CD14-positive monocyte (primary cell): ENCODE data around the gene B3GNT8. TPM values are rescaled to one million over a fixed set of nuclear protein-coding genes. Genes with fewer than 3 reads are reported as not detected.
A peak's percentile ranks its signal among the peaks of the same experiment; 100 is the strongest.

Experiments
- DNase-seq, 3 donors: peaks; one replicate each; pipeline ENCODE4 v3.0.0-alpha.2; 2011 to 2022
- H2AFZ ChIP-seq: 2 replicates; pipeline ENCODE4 v1.6.0; 2012; ENCODE audit warnings: mild to moderate bottlenecking, low read depth, low read length, inconsistent platforms; ENCODE audit not compliant: insufficient read depth, poor library complexity, severe bottlenecking
- H3K27ac ChIP-seq, 2 donors: 1 replicate in 1 of 2; 2 replicates in 1 of 2; pipeline ENCODE4 v1.5.1; 2012 to 2013; ENCODE audit warnings: low read length in 2 of 2, control low read depth in 1 of 2, inconsistent platforms in 1 of 2, low read depth in 1 of 2, mild to moderate bottlenecking in 1 of 2
- H3K27me3 ChIP-seq, 2 donors: one replicate each; pipeline versions ENCODE4 v1.6.0 to v1.6.1; 2011 to 2013; ENCODE audit warnings: low read length in 2 of 2; ENCODE audit not compliant: control insufficient read depth in 2 of 2, insufficient read depth in 2 of 2
- H3K36me3 ChIP-seq, 2 donors: replicated peaks in 1 of 2; 1 replicate in 1 of 2; 2 replicates in 1 of 2; pipeline versions ENCODE4 v1.5.1 to v1.6.1; 2012 to 2013; ENCODE audit warnings: low read length in 2 of 2, control low read depth in 1 of 2, inconsistent platforms in 1 of 2, mild to moderate bottlenecking in 1 of 2; ENCODE audit not compliant: insufficient read depth in 2 of 2, control insufficient read depth in 1 of 2
- H3K4me1 ChIP-seq, 2 donors: 1 replicate in 1 of 2; 2 replicates in 1 of 2; pipeline versions ENCODE4 v1.5.1 to v1.6.1; 2012 to 2013; ENCODE audit warnings: low read length in 2 of 2, control low read depth in 1 of 2, inconsistent platforms in 1 of 2, mild to moderate bottlenecking in 1 of 2, moderate library complexity in 1 of 2; ENCODE audit not compliant: insufficient read depth in 2 of 2, control insufficient read depth in 1 of 2
- H3K4me2 ChIP-seq: replicated peaks from 2 replicates; pipeline ENCODE3; 2012; ENCODE audit warnings: low read length, moderate library complexity, mild to moderate bottlenecking; ENCODE audit not compliant: poor library complexity, severe bottlenecking; ENCODE audit errors: extremely low read depth
- H3K4me3 ChIP-seq, 3 experiments: fragments of 200-600 bp in 1 of 3; sonication (generic) in 1 of 3; replicated peaks in 1 of 3; 1 replicate in 2 of 3; 2 replicates in 1 of 3; pipeline ENCODE4 v1.5.1; 2011 to 2013; ENCODE audit warnings: low read length in 3 of 3, mild to moderate bottlenecking in 3 of 3, control low read depth in 2 of 3, low read depth in 2 of 3, inconsistent platforms in 1 of 3, moderate library complexity in 1 of 3
- H3K79me2 ChIP-seq: 2 replicates; pipeline ENCODE4 v1.6.0; 2012; ENCODE audit warnings: mild to moderate bottlenecking, control low read depth, inconsistent platforms, low read length, moderate library complexity; ENCODE audit not compliant: insufficient read depth
- H3K9ac ChIP-seq: 2 replicates; pipeline ENCODE4 v1.6.0; 2017; ENCODE audit warnings: low read length, mild to moderate bottlenecking; ENCODE audit not compliant: insufficient read depth, poor library complexity, severe bottlenecking
- H3K9me3 ChIP-seq, 2 donors: replicated peaks in 1 of 2; 1 replicate in 1 of 2; 2 replicates in 1 of 2; pipeline versions ENCODE4 v1.5.1 to v1.6.1; 2012 to 2013; ENCODE audit warnings: low read length in 2 of 2, control low read depth in 1 of 2; ENCODE audit not compliant: control insufficient read depth in 1 of 2, insufficient read depth in 1 of 2
- H4K20me1 ChIP-seq: 2 replicates; pipeline ENCODE4 v1.6.0; 2012; ENCODE audit warnings: mild to moderate bottlenecking, low read length, control low read depth, moderate library complexity; ENCODE audit not compliant: insufficient read depth
- H3K27ac Mint-ChIP-seq, 7 donors: one replicate each; pipeline ENCODE4 v1.8.0; 2020; ENCODE audit warnings: mild to moderate bottlenecking in 7 of 7, mixed read lengths in 7 of 7, moderate library complexity in 6 of 7, inconsistent platforms in 2 of 7
- H3K27me3 Mint-ChIP-seq, 3 donors: one replicate each; pipeline ENCODE4 v1.8.0; 2021 to 2022; ENCODE audit warnings: low read depth in 3 of 3, mild to moderate bottlenecking in 3 of 3, mixed read lengths in 3 of 3, moderate library complexity in 3 of 3, inconsistent platforms in 1 of 3
- H3K36me3 Mint-ChIP-seq, 2 donors: one replicate each; pipeline ENCODE4 v1.8.0; 2020; ENCODE audit warnings: mixed read lengths in 2 of 2, inconsistent platforms in 1 of 2, mild to moderate bottlenecking in 1 of 2
- H3K4me1 Mint-ChIP-seq: one replicate; pipeline ENCODE4 v1.8.0; 2020; ENCODE audit warnings: mild to moderate bottlenecking, mixed read lengths
- H3K4me3 Mint-ChIP-seq, 2 donors: one replicate each; pipeline ENCODE4 v1.8.0; 2020; ENCODE audit warnings: mild to moderate bottlenecking in 2 of 2, mixed read lengths in 2 of 2, moderate library complexity in 1 of 2
- H3K9me3 Mint-ChIP-seq, 7 donors: one replicate each; pipeline ENCODE4 v1.8.0; 2020 to 2022; ENCODE audit warnings: mixed read lengths in 7 of 7, mild to moderate bottlenecking in 6 of 7, moderate library complexity in 6 of 7, inconsistent platforms in 2 of 7
- CTCF ChIP-seq: fragments of 200-600 bp; IDR thresholded peaks from one replicate; pipeline ENCODE4 v1.8.0; 2022; ENCODE audit warnings: antibody characterized with exemption, mild to moderate bottlenecking
- WGBS: methylation state at CpG from one replicate; pipeline ENCODE4 v1.1.5; 2013; ENCODE audit warnings: missing lambda C conversion rate; ENCODE audit not compliant: insufficient coverage; 5-methylcytosine and 5-hydroxymethylcytosine counted together
- intact Hi-C, 2 donors: fragments of 100-400 bp; cut with micrococcal nuclease; formaldehyde crosslinking; loops; one replicate each; pipeline versions ENCODE4 v1.15.0 to v1.15.1; 2023
- polyA plus RNA-seq, 3 donors: library from polyadenylated mRNA; depleted of rRNA in 1 of 3; unstranded in 2 of 3; stranded (reverse) in 1 of 3; fragments of 300-500 nt in 2 of 3; fragments of >200 nt in 1 of 3; fragmentation: Illumina TruSeq in 2 of 3; gene quantifications; 1 replicate in 2 of 3; 2 replicates in 1 of 3; pipeline ENCODE4 v1.2.3, GENCODE V29; 2012 to 2021

Gene B3GNT8
- polyA plus RNA-seq, 3 donors = 2.9 to 18.9 (median 17.4) TPM

- no peak for TF ChIP-seq CTCF
- H2AFZ ChIP-seq = no peak overlapping the region
- H3K36me3 ChIP-seq = peaks cover 18 to 28% of the 10 kb centered on the region in 2 donors
- peak overlapping the region; percentile 93 to 94 for H3K27ac ChIP-seq
- peaks cover 35 to 43% of the 10 kb centered on the region in 2 donors for H3K36me3 Mint-ChIP-seq
- H3K27ac Mint-ChIP-seq = peak overlapping the region; percentile 96 to 100 (median 99)
- H3K27me3 Mint-ChIP-seq = peaks cover 0 to 2% (median 0%) of the 10 kb centered on the region in 3 donors
- H3K9me3 Mint-ChIP-seq = peaks cover 0 to 3% (median 0%) of the 10 kb centered on the region in 7 donors
- H3K79me2 ChIP-seq = peaks cover 51% of the 10 kb centered on the region
- peaks cover 68 to 75% of the 10 kb centered on the region in 2 donors for H3K4me1 ChIP-seq
- no peak for DNase-seq
- peaks cover 70% of the 10 kb centered on the region for H3K4me1 Mint-ChIP-seq
- H3K4me3 Mint-ChIP-seq = no peak overlapping the region
- no peaks in the 10 kb centered on the region for H3K9me3 ChIP-seq
- no peaks in the 10 kb centered on the region for H3K27me3 ChIP-seq
- H3K4me2 ChIP-seq = peak overlapping the region; percentile 52
- peak overlapping the region in 1 of 3 experiments; percentile 27 for H3K4me3 ChIP-seq
- peak overlapping the region; percentile 53 for H3K9ac ChIP-seq
- H4K20me1 ChIP-seq = no peaks in the 10 kb centered on the region
- intact Hi-C loops = no loop called here
- WGBS = 36% methylated on average over 4 of the region's 4 CpGs
Measured at GRCh38 chr19:41408256-41408655, 18.9 kb downstream of the B3GNT8 start.

- H3K36me3 ChIP-seq = peaks cover 18 to 31% of the 10 kb centered on the region in 2 donors
- no peaks in the 10 kb centered on the region for H3K27me3 ChIP-seq
- H2AFZ ChIP-seq = peak overlapping the region; percentile 18
- H3K4me3 Mint-ChIP-seq = peak overlapping the region in 1 of 2 donors; percentile 68
- peaks cover 34 to 42% of the 10 kb centered on the region in 2 donors for H3K36me3 Mint-ChIP-seq
- peak overlapping the region; percentile 53 for H3K9ac ChIP-seq
- no peaks in the 10 kb centered on the region for H4K20me1 ChIP-seq
- peaks cover 61% of the 10 kb centered on the region for H3K79me2 ChIP-seq
- peaks cover 68% of the 10 kb centered on the region for H3K4me1 Mint-ChIP-seq
- peaks cover 0 to 2% (median 0%) of the 10 kb centered on the region in 3 donors for H3K27me3 Mint-ChIP-seq
- H3K4me2 ChIP-seq = peak overlapping the region; percentile 57
- peaks cover 0 to 3% (median 0%) of the 10 kb centered on the region in 7 donors for H3K9me3 Mint-ChIP-seq
- H3K27ac ChIP-seq = peak overlapping the region; percentile 48 to 94
- intact Hi-C loops = loop anchor here in 1 of 2 donors (1.0 kb wide), 1 partner anchor 8 kb away; no protein-coding TSS in a partner anchor
- no CpG with 5 or more reads among the region's 4 CpGs for WGBS
- peak overlapping the region; percentile 82 to 99 (median 87) for H3K27ac Mint-ChIP-seq
- peak in 2 of 3 donors; percentile 64 to 81 for DNase-seq
- no peaks in the 10 kb centered on the region for H3K9me3 ChIP-seq
- H3K4me1 ChIP-seq = peaks cover 68 to 72% of the 10 kb centered on the region in 2 donors
- peak overlapping the region in 1 of 3 experiments; percentile 35 for H3K4me3 ChIP-seq
- TF ChIP-seq CTCF = no peak
Measured at GRCh38 chr19:41407271-41407670, 19.9 kb downstream of the B3GNT8 start.
